Astrocyte of the cerebellum (primary cell): ENCODE measurements around the gene CLCN7.

ENCODE experiments used
- DNase-seq: peaks from one replicate; pipeline ENCODE4 v3.0.0-alpha.2; 2011; ENCODE audit warnings: low read depth
- H3K4me3 ChIP-seq: 2 replicates; pipeline ENCODE4 v1.5.1; 2011; ENCODE audit warnings: mild to moderate bottlenecking, low read depth, low read length, moderate library complexity
- CTCF ChIP-seq: IDR thresholded peaks from 2 replicates; pipeline ENCODE4 v1.5.1; 2012; ENCODE audit warnings: low read length, low read depth, moderate library complexity, mild to moderate bottlenecking; ENCODE audit errors: missing control alignments
- in situ Hi-C: cut with HindIII; loops from 2 replicates; pipeline ENCODE4 v1.10.0; 2017; ENCODE audit warnings: low sequenced_read_pairs

The CLCN7 gene

GRCh38 chr16:1433756-1434155, 41.1 kb downstream of the CLCN7 start:
- no peak for DNase-seq
- TF ChIP-seq CTCF, result no peak
- no peak overlapping the region for H3K4me3 ChIP-seq
- in situ Hi-C loops, result no loop called here

- in situ Hi-C loops, result no loop called here
- DNase-seq, result no peak
- no peak for TF ChIP-seq CTCF
- H3K4me3 ChIP-seq, result no peak overlapping the region
Measured at GRCh38 chr16:1433263-1433560, 41.6 kb downstream of the CLCN7 start.

GRCh38 chr16:1432388-1433262, 42.2 kb downstream of the CLCN7 start:
- H3K4me3 ChIP-seq, result no peak overlapping the region
- in situ Hi-C loops, result no loop called here
- DNase-seq, result no peak
- TF ChIP-seq CTCF, result no peak

GRCh38 chr16:1431497-1432270, 43.1 kb downstream of the CLCN7 start:
- no peak for DNase-seq
- in situ Hi-C loops, result no loop called here
- H3K4me3 ChIP-seq, result no peak overlapping the region
- TF ChIP-seq CTCF, result no peak

- TF ChIP-seq CTCF, result no peak
Measured at GRCh38 chr16:1430759-1431496, 43.9 kb downstream of the CLCN7 start, which contains the start of gene PERCC1. Gene PERCC1 (plus strand): TSS chr16:1431078. CDS start chr16:1432594, 1,516 bp downstream.

GRCh38 chr16:1430214-1430758, 44.5 kb downstream of the CLCN7 start:
- no peak overlapping the region for H3K4me3 ChIP-seq
- no peak for TF ChIP-seq CTCF
- in situ Hi-C loops, result no loop called here
- DNase-seq, result no peak

More at GRCh38 chr16:1430759-1431496, 43.9 kb downstream of the CLCN7 start, which contains the start of gene PERCC1:
- in situ Hi-C loops, result no loop called here
- no peak within 1 kb of the TSS for H3K4me3 ChIP-seq
- DNase-seq, result no peak
